Vagina (tissue), 2 donors: ENCODE data around the gene VPS8.
"Not testable (repeated sequence)": the region's sequence is repeated elsewhere in the genome, so short reads cannot be mapped to it uniquely, and the experiment has no call there.

Experiments used
- CTCF ChIP-seq, 3 experiments: fragments of 450-650 bp in 2 of 3; fragments of 200-600 bp in 1 of 3; sonication (generic) in 1 of 3; IDR thresholded peaks; one replicate each; pipeline ENCODE4 v1.5.1; 2017 to 2019; ENCODE audit warnings: antibody characterized with exemption in 3 of 3, mild to moderate bottlenecking in 2 of 3, moderate library complexity in 2 of 3
- POLR2A ChIP-seq, 2 donors: fragments of 450-650 bp; IDR thresholded peaks; one replicate each; pipeline ENCODE4 v1.6.1; 2017; ENCODE audit warnings: antibody characterized with exemption in 2 of 2, mild to moderate bottlenecking in 2 of 2, moderate library complexity in 2 of 2
- POLR2AphosphoS5 ChIP-seq, 2 donors: sonication (generic); formaldehyde crosslinking; IDR thresholded peaks; one replicate each; pipeline ENCODE4 v1.9.0; 2017; ENCODE audit warnings: antibody characterized with exemption in 2 of 2, mild to moderate bottlenecking in 2 of 2, low read depth in 1 of 2; ENCODE audit not compliant: insufficient read depth in 1 of 2

GRCh38 chr3:184954851-184955250 lies 142.9 kb downstream of the VPS8 start:
- not testable (repeated sequence) for TF ChIP-seq CTCF (IDR thresholded peaks at IDR 0.05); POLR2A (IDR thresholded peaks at IDR 0.05); POLR2AphosphoS5 (IDR thresholded peaks at IDR 0.05; ENCODE audit: insufficient read depth in 1 of 2, low read depth in 1 of 2)
